Trophoblast cell (in vitro differentiated cells and primary cell): ENCODE data around the gene ANKRD42.

Experiments
- DNase-seq, 2 donors: peaks; one replicate each; pipeline ENCODE4 v3.0.0-alpha.2; 2016
- H2AFZ ChIP-seq: 2 replicates; pipeline ENCODE4 v1.6.1; 2013; ENCODE audit warnings: low read length, moderate library complexity, mild to moderate bottlenecking; ENCODE audit not compliant: insufficient read depth, poor library complexity
- H2AK5ac ChIP-seq: 2 replicates; pipeline ENCODE4 v1.6.1; 2013; ENCODE audit warnings: mild to moderate bottlenecking, low read length
- H2BK120ac ChIP-seq: 2 replicates; pipeline ENCODE4 v1.6.1; 2013; ENCODE audit warnings: low read length, mild to moderate bottlenecking, moderate library complexity; ENCODE audit not compliant: insufficient read depth, poor library complexity
- H2BK12ac ChIP-seq: 2 replicates; pipeline ENCODE4 v1.6.1; 2013; ENCODE audit warnings: mild to moderate bottlenecking, low read length, moderate library complexity
- H2BK5ac ChIP-seq: 2 replicates; pipeline ENCODE4 v1.6.1; 2013; ENCODE audit warnings: low read length, low read depth, moderate library complexity, mild to moderate bottlenecking; ENCODE audit not compliant: poor library complexity
- H3K14ac ChIP-seq: 2 replicates; pipeline ENCODE4 v1.6.1; 2013; ENCODE audit warnings: mild to moderate bottlenecking, low read length
- H3K18ac ChIP-seq: 2 replicates; pipeline ENCODE4 v1.6.1; 2013; ENCODE audit warnings: mild to moderate bottlenecking, low read length
- H3K23ac ChIP-seq: 2 replicates; pipeline ENCODE4 v1.6.1; 2013; ENCODE audit warnings: low read length
- H3K27ac ChIP-seq: 2 replicates; pipeline ENCODE4 v1.5.1; 2013; ENCODE audit warnings: low read depth, mild to moderate bottlenecking, inconsistent platforms, low read length, moderate library complexity
- H3K27me3 ChIP-seq: 2 replicates; pipeline ENCODE4 v1.6.1; 2013; ENCODE audit warnings: inconsistent platforms, mild to moderate bottlenecking, low read length, moderate library complexity; ENCODE audit not compliant: insufficient read depth
- H3K36me3 ChIP-seq, 2 experiments: 1 replicate in 1 of 2; 2 replicates in 1 of 2; pipeline ENCODE4 v1.6.1; 2013; ENCODE audit warnings: low read length in 2 of 2, mild to moderate bottlenecking in 2 of 2, moderate library complexity in 1 of 2; ENCODE audit not compliant: insufficient read depth in 2 of 2, control insufficient read depth in 1 of 2
- H3K4ac ChIP-seq: 2 replicates; pipeline ENCODE4 v1.6.1; 2013; ENCODE audit warnings: low read depth, mild to moderate bottlenecking, low read length, moderate library complexity
- H3K4me1 ChIP-seq, 2 experiments: 1 replicate in 1 of 2; 2 replicates in 1 of 2; pipeline ENCODE4 v1.6.1; 2013; ENCODE audit warnings: low read length in 2 of 2, mild to moderate bottlenecking in 2 of 2, moderate library complexity in 1 of 2; ENCODE audit not compliant: insufficient read depth in 2 of 2, control insufficient read depth in 1 of 2
- H3K4me2 ChIP-seq: 2 replicates; pipeline ENCODE4 v1.6.1; 2013; ENCODE audit warnings: inconsistent platforms, mild to moderate bottlenecking, low read length, moderate library complexity
- H3K4me3 ChIP-seq: 2 replicates; pipeline ENCODE4 v1.5.1; 2013; ENCODE audit warnings: mild to moderate bottlenecking, low read depth, low read length, inconsistent platforms
- H3K79me1 ChIP-seq: one replicate; pipeline ENCODE4 v1.6.1; 2013; ENCODE audit warnings: low read length
- H3K79me2 ChIP-seq: 2 replicates; pipeline ENCODE4 v1.6.1; 2013; ENCODE audit warnings: low read length, mild to moderate bottlenecking; ENCODE audit not compliant: control insufficient read depth, insufficient read depth, poor library complexity
- H3K9ac ChIP-seq: 2 replicates; pipeline ENCODE4 v1.6.1; 2013; ENCODE audit warnings: mild to moderate bottlenecking, low read length
- H3K9me3 ChIP-seq: 2 replicates; pipeline ENCODE4 v1.6.1; 2013; ENCODE audit warnings: low read depth, mild to moderate bottlenecking, control low read depth, inconsistent platforms, low read length; ENCODE audit not compliant: insufficient read depth
- H4K12ac ChIP-seq: 2 replicates; pipeline ENCODE4 v1.6.1; 2013; ENCODE audit warnings: low read depth, mild to moderate bottlenecking, low read length, moderate library complexity
- H4K8ac ChIP-seq: 2 replicates; pipeline ENCODE4 v1.6.1; 2013; ENCODE audit warnings: low read depth, mild to moderate bottlenecking, low read length, moderate library complexity
- H4K91ac ChIP-seq: one replicate; pipeline ENCODE4 v1.6.1; 2013; ENCODE audit warnings: low read depth, mild to moderate bottlenecking, low read length, moderate library complexity
- WGBS: extraction: QIAGEN DNeasy Blood & Tissue Kit; methylation state at CpG from one replicate; pipeline ENCODE4 v1.1.7; 2013; ENCODE audit warnings: missing lambda C conversion rate; ENCODE audit not compliant: insufficient read length, insufficient coverage; ENCODE audit errors: extremely low coverage; 5-methylcytosine and 5-hydroxymethylcytosine counted together

ANKRD42 gene

DNA sequence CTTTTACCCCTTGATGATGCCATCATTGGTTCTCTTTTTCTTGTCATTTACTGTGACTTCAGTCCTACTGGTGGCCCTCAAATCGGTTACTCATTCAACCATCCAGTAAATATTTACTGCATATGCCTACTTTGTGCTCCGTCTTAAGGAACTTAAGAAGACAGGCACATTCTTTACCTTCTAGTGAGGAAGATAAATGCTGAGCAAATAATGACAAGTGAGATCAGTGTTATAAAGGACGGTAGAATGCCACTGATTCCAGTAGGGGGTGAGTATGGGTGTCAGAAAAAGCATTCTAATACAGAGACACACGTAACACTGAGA lies 1.6 kb downstream of the ANKRD42 start:
- no peak overlapping the region for H4K91ac ChIP-seq
- no peak overlapping the region for H3K18ac ChIP-seq
- no peak overlapping the region for H3K14ac ChIP-seq
- no peak overlapping the region for H2BK120ac ChIP-seq
- H3K79me2 ChIP-seq: no peaks in the 10 kb centered on the region
- no peak overlapping the region for H3K27ac ChIP-seq
- H3K9ac ChIP-seq: no peak overlapping the region
- DNase-seq: peak in 1 of 2 donors; percentile 15
- H3K36me3 ChIP-seq: peaks cover 3 to 13% of the 10 kb centered on the region in 2 experiments
- H3K23ac ChIP-seq: no peak overlapping the region
- no peak overlapping the region for H4K12ac ChIP-seq
- no peak overlapping the region for H3K4me2 ChIP-seq
- no peak overlapping the region for H3K4me3 ChIP-seq
- peaks cover 2% of the 10 kb centered on the region for H3K79me1 ChIP-seq
- no peak overlapping the region for H4K8ac ChIP-seq
- no peak overlapping the region for H2AFZ ChIP-seq
- H3K9me3 ChIP-seq: no peaks in the 10 kb centered on the region
- no peak overlapping the region for H2AK5ac ChIP-seq
- no peak overlapping the region for H2BK12ac ChIP-seq
- H3K4me1 ChIP-seq: peaks cover 0 to 5% of the 10 kb centered on the region in 2 experiments
- H3K4ac ChIP-seq: no peak overlapping the region
- no peak overlapping the region for H2BK5ac ChIP-seq
- no peaks in the 10 kb centered on the region for H3K27me3 ChIP-seq
- no CpG with 5 or more reads among the region's 4 CpGs for WGBS

- no peaks in the 10 kb centered on the region for H3K27me3 ChIP-seq
- H2AFZ ChIP-seq: no peak overlapping the region
- no peak overlapping the region for H2BK120ac ChIP-seq
- no CpG with 5 or more reads among the region's 8 CpGs for whole genome bisulfite sequencing
- no peak overlapping the region for H3K9ac ChIP-seq
- no peak overlapping the region for H3K27ac ChIP-seq
- no peak overlapping the region for H3K4me3 ChIP-seq
- H3K18ac ChIP-seq: no peak overlapping the region
- H3K4ac ChIP-seq: no peak overlapping the region
- H3K79me1 ChIP-seq: peaks cover 2% of the 10 kb centered on the region
- H2BK5ac ChIP-seq: no peak overlapping the region
- H3K9me3 ChIP-seq: no peaks in the 10 kb centered on the region
- H2AK5ac ChIP-seq: no peak overlapping the region
- no peak overlapping the region for H2BK12ac ChIP-seq
- H4K12ac ChIP-seq: no peak overlapping the region
- no peak overlapping the region for H4K8ac ChIP-seq
- no peak overlapping the region for H3K14ac ChIP-seq
- H3K23ac ChIP-seq: no peak overlapping the region
- H3K4me1 ChIP-seq: peaks cover 0 to 5% of the 10 kb centered on the region in 2 experiments
- no peak overlapping the region for H3K4me2 ChIP-seq
- H3K79me2 ChIP-seq: no peaks in the 10 kb centered on the region
- H4K91ac ChIP-seq: no peak overlapping the region
- DNase-seq: no peak
- peaks cover under 1 to 8% of the 10 kb centered on the region in 2 experiments for H3K36me3 ChIP-seq
Measured at GRCh38 chr11:83195649-83196048, 2.1 kb downstream of the ANKRD42 start.

DNA sequence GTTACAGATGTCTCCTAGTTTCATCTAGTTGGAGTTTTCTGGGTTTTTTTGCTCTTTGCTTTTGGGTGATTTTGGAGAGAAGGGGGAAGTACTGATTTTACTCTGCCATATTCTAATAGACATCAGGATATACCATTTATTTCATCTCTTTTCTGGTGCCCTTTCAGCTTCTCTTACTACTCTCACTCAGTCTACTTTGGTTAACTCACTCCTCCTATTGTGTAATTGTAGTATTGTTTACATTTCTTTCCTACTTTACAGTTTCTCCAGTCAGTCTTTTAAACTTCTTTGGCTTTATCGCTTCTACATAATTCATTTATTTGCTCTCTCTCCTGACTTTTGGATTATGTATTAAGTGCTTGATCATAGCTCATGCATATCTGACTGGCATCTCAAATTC lies 6.5 kb downstream of the ANKRD42 start:
- WGBS: no CpG with 5 or more reads among the region's 1 CpG
- Histone ChIP-seq H2AK5ac (no peak overlapping the region), H2AFZ (no peak overlapping the region), H4K91ac (no peak overlapping the region), H3K4me1 (no peaks in the 10 kb centered on the region), H3K9ac (no peak overlapping the region), H3K27ac (no peak overlapping the region), H3K23ac (no peak overlapping the region), H4K12ac (no peak overlapping the region), H3K79me2 (no peaks in the 10 kb centered on the region), H4K8ac (no peak overlapping the region), H3K14ac (no peak overlapping the region), H3K79me1 (no peaks in the 10 kb centered on the region), H3K9me3 (no peaks in the 10 kb centered on the region), H3K4me3 (no peak overlapping the region), H3K4me2 (no peak overlapping the region), H3K27me3 (no peaks in the 10 kb centered on the region), H3K4ac (no peak overlapping the region), H3K36me3 (no peaks in the 10 kb centered on the region), H3K18ac (no peak overlapping the region), H2BK5ac (no peak overlapping the region), H2BK12ac (no peak overlapping the region), H2BK120ac (no peak overlapping the region)
- no peak for DNase-seq

GRCh38 chr11:83205608-83206185 lies 12.2 kb downstream of the ANKRD42 start:
- H3K79me2 ChIP-seq: no peaks in the 10 kb centered on the region
- no peak overlapping the region for H2AK5ac ChIP-seq
- no CpG with 5 or more reads among the region's 3 CpGs for WGBS
- DNase-seq: peak in 1 of 2 donors; percentile 11
- no peaks in the 10 kb centered on the region for H3K9me3 ChIP-seq
- H3K18ac ChIP-seq: no peak overlapping the region
- H2AFZ ChIP-seq: no peak overlapping the region
- no peak overlapping the region for H4K91ac ChIP-seq
- H3K27me3 ChIP-seq: no peaks in the 10 kb centered on the region
- no peak overlapping the region for H3K27ac ChIP-seq
- no peak overlapping the region for H4K8ac ChIP-seq
- H2BK120ac ChIP-seq: no peak overlapping the region
- H3K23ac ChIP-seq: no peak overlapping the region
- no peaks in the 10 kb centered on the region for H3K4me1 ChIP-seq
- no peak overlapping the region for H3K14ac ChIP-seq
- no peaks in the 10 kb centered on the region for H3K79me1 ChIP-seq
- H3K4me3 ChIP-seq: no peak overlapping the region
- no peak overlapping the region for H2BK5ac ChIP-seq
- no peak overlapping the region for H3K4ac ChIP-seq
- no peak overlapping the region for H4K12ac ChIP-seq
- no peak overlapping the region for H2BK12ac ChIP-seq
- no peak overlapping the region for H3K9ac ChIP-seq
- no peak overlapping the region for H3K4me2 ChIP-seq
- no peaks in the 10 kb centered on the region for H3K36me3 ChIP-seq
